ENCODE results near the gene RRP8.

DNA sequence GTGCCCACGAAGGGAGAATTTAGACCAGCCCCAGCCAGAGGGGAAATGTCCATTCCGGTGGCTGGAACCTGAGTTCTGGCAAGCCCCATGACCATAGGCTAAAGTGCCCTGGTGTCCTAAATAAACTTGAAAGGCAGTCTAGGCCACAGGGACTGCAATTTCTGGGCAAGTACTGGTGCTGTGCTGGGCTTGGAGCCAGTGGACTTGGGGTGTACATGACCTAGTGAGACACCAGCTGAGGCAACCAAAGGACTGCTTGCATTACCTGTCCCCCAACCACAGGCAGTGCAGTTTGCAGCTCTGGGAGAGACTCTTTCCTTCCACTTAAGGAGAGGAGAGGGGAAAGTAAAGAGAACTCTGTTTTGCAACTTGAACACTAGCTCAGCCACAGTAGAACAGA lies 23.7 kb downstream of the RRP8 start:
- TF ChIP-seq, protein P1, sequence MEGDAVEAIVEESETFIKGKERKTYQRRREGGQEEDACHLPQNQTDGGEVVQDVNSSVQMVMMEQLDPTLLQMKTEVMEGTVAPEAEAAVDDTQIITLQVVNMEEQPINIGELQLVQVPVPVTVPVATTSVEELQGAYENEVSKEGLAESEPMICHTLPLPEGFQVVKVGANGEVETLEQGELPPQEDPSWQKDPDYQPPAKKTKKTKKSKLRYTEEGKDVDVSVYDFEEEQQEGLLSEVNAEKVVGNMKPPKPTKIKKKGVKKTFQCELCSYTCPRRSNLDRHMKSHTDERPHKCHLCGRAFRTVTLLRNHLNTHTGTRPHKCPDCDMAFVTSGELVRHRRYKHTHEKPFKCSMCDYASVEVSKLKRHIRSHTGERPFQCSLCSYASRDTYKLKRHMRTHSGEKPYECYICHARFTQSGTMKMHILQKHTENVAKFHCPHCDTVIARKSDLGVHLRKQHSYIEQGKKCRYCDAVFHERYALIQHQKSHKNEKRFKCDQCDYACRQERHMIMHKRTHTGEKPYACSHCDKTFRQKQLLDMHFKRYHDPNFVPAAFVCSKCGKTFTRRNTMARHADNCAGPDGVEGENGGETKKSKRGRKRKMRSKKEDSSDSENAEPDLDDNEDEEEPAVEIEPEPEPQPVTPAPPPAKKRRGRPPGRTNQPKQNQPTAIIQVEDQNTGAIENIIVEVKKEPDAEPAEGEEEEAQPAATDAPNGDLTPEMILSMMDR (IDR thresholded peaks at IDR 0.05; ENCODE audit: insufficient read depth, low read length, poor library complexity, severe bottlenecking) = no peak
- TF ChIP-seq EZH2phosphoT487 (conservative IDR thresholded peaks at IDR 0.05; ENCODE audit: low read length) = no peak

Data from SU-DHL-6 (cell line).